Middle frontal gyrus (tissue), 1 donor: ENCODE results near the gene RNPEPL1.

ENCODE experiments used
- DNase-seq: peaks from one replicate; pipeline ENCODE4 v3.0.0-alpha.2; 2015; ENCODE audit warnings: low spot score; ENCODE audit errors: extremely low spot score

Gene RNPEPL1

DNA sequence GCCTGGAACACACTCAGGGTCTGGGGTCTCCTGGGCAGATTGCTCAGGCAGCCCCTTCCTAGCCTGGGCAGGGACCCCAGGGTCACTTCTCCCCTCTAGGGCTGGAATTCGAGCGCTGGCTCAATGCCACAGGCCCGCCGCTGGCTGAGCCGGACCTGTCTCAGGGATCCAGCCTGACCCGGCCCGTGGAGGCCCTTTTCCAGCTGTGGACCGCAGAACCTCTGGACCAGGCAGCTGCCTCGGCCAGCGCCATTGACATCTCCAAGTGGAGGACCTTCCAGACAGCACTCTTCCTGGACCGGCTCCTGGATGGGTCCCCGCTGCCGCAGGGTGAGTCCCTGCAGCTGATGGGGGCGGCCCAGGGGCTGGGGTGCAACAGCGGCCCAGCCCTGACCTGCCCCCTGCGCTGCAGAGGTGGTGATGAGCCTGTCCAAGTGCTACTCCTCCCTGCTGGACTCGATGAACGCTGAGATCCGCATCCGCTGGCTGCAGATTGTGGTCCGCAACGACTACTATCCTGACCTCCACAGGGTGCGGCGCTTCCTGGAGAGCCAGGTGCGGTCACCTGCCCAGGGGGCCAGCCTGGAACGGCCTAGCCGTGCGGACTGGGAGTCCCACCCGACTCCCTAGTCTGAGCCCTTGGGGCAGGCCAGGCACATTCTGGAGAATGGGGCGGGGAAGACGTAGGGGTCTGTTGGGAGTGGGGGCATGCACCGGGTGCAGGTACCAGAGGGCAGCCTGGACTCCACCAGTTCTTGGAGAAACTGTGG, 8.3 kb downstream of the RNPEPL1 start:
- no peak for DNase-seq

DNA sequence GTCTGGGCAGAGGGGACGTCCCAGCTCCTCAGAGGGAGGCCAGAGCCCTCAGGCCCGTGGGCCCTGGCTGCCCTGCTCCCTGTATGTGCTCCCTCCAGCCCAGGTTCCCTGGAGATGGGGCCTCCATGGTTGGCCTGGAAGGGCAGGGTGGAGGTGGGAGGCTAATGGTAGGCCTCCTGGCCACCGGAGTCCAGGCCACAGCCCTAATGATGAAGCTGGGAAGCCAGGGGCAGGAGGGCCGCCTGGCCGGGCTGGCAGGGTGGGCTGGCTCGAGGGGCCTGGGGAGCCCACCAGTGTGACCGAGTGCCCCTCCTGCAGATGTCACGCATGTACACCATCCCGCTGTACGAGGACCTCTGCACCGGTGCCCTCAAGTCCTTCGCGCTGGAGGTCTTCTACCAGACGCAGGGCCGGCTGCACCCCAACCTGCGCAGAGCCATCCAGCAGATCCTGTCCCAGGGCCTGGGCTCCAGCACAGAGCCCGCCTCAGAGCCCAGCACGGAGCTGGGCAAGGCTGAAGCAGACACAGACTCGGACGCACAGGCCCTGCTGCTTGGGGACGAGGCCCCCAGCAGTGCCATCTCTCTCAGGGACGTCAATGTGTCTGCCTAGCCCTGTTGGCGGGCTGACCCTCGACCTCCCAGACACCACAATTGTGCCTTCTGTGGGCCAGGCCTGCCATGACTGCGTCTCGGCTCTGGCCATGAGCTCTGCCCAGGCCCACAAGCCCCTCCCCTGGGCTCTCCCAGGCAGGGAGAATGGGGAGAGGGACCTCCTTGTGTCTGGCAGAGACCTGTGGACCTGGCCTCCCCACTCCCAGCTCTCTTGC, 9.2 kb downstream of the RNPEPL1 start:
- DNase-seq: no peak

DNA sequence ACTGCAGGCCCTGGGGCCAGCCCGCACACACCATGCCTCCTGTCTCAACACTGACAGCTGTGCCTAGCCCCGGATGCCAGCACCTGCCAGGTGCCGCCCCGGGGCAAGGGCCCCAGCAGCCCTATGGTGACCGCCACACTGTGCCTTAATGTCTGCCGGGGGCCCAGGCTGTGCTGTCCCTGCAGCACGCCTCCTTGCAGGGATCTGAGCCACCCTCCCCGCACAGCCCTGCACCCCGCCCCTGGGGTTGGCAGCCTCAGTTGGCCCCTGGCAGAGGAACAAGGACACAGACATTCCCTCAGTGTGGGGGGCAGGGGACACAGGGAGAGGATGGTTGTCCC, 9.8 kb downstream of the RNPEPL1 start:
- no peak for DNase-seq

- no peak for DNase-seq
These were observed 10.2 kb downstream of the RNPEPL1 start for GRCh38 chr2:240578488-240578887.

DNA sequence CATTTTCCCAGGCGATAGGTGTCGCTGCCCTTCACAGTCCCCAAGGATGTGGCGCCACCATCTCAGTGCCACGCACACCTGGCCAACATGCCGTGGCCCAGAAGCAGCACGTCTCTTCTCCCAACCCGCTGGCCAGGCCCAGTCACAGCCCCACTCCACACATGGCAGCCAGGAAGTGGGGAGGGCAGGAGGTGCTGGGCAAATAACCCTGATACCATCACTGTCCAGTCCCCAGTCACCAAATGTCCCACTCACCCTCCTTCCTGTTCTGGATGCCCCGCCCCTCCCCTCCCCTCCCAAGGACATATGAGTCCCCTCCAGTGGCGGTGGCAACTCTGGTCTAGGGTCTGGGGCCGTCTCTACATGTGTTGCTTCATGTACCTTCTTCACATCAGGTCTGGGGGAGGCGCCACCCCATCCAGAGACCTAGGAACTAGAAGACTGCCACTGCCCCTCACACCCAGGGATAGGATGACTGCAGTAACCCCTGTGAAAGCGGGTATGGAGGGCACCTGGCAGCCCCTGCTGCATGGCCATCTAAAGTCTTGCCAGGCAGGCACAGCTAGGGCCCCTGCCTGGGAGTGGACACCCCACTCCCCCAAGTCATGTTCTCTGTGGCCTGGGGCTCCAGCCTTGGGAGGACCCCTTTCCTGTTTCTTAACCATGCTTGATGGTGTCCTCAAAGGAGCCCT, 10.9 kb downstream of the RNPEPL1 start:
- DNase-seq: no peak

DNA sequence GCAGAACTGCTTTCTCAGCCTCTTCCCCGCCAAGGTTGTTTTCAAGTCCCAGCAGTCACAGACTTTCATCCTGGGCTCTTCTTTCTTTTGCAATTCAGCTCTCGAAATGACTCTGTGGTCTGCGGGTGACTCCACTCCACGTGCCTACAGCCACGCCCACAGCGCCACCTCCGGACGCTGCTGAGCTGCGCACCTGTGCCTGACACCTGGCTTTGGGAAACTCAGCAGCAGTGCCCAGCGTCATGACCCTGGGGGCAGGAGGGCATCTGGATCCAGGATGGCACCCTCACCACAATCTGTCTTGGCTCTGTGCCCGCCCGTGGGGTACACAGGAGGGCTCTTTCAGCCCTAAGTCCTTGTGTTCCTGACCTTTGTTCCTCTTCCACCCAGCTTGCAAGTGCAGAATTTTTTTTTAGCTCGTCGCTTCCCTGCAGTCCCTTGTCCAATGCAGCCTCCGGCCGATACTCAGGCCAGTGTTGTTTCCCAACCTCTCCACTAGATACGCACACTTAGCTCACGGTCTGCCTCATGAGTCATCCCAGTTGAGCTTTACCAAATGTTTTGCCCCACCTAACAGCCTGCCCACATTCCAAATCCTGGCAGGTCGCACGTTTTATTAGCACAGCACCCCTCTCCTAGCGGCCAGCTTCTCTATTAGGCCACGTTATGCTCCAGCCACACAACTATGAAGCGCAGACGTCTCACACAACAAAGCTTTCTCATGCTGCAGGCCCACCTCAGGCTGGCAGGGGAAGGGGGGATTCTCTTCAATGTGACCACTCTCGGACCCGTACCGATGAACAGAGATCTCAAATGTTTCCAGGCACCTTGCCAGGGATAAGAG, 11.7 kb downstream of the RNPEPL1 start:
- no peak for DNase-seq

DNA sequence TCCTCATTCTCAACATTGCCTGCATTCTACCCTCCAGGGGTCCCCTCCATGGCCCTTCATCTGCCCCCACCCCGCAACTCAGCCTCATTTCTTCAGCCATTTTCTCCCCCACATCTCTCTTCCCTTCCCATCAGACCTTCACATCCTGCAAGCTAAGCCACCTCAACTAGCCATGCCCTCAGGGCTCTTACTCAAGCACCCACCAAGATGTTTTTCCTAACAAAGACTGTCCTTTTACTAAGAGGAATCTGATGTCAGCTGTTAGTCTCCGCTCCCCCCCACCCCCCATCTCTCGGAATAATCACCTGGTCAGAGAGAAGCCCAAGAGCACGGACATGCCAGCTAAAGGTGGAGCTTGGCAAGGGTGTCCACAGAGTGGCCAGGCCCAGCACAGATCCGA, 13.5 kb downstream of the RNPEPL1 start:
- no peak for DNase-seq

DNA sequence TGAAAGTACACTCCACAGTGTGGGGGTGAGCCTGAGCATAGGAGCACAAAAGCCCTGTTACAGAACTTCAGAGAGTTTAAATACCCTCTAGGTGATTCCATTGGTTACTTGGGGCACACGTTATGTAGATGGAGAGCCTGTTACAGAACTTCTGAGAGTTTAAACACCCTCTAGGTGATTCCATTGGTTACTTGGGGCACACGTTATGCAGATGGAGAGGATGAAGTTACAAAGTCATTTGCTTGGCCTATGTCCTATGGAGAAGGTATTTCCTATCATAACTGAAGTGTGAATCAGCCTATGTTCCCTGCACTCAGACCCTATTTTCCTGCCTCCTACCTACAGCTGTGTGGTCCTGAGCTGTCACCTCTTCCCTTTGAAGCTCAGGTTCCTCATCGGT, 14.5 kb downstream of the RNPEPL1 start:
- no peak for DNase-seq

DNA sequence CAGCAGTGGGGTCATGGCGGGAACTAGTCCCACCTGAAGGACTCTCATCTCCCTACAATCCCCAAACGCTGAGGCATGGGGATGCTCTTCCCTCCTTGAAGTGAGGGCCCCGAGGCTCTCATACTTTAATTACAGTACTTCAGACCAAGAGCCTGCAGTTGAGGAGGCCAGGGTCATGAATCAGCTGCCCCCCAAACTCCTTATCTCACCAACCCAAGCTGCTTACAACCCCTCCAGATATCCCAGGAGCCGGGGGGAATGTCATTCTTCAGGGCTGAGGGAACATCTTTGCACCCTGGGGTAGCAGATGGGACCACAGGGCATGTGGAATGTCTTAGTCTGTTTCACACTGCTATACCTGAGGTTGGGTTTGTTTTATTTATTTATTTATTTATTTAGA, 15.5 kb downstream of the RNPEPL1 start:
- DNase-seq: no peak

DNA sequence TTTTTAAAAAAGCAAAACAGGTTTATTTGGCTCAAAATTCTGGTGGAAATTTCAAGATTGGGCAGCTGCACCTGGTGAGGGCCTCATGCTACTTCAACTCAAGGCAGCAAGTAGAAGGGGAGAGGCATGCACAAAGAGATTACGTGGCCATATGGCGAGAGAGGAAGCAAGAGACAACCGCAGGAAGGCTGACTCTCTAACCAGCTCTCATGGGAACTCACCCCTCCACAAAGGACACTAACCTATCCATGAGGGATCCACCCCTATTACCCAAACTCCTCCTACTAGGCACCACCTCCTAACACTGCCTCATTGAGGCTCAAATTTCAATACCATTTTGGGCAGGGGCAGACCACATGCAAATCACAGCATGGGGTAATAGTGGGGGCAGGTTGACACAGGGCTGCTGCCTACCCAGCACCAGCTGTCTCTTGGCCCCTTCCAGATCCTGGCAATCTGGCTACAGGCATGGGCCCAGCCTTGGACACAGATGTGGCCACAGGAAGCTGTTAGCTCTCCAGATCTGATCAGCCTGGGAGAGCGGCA, 16.3 kb downstream of the RNPEPL1 start:
- no peak for DNase-seq

- DNase-seq: no peak
These were observed 16.8 kb downstream of the RNPEPL1 start for GRCh38 chr2:240585101-240585500.

DNA sequence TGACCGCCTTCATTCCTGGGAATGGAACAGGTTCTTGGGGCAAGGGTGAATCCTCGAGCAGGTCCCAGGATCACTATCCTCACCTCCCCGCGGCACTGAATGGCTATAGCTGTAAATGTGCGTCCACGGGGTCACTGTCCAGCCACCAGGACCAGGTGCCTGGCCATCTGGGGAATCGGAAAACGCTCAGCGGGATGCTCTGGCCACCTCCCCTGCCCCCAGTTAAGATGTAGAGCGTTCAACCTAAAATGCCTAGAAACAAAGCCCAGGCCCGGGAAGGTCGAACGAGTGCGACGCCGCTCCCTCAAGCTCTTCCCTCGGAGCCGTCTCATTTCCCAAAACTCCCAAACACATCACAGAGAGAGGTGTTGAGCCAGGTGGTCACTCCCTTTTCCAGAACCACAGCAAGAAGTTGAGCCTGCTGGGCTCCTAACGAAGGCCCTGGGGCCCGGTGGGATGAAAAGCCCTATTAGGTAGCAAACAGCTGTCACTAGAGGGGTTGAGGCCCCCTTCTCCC, 17.5 kb downstream of the RNPEPL1 start:
- no peak for DNase-seq

DNA sequence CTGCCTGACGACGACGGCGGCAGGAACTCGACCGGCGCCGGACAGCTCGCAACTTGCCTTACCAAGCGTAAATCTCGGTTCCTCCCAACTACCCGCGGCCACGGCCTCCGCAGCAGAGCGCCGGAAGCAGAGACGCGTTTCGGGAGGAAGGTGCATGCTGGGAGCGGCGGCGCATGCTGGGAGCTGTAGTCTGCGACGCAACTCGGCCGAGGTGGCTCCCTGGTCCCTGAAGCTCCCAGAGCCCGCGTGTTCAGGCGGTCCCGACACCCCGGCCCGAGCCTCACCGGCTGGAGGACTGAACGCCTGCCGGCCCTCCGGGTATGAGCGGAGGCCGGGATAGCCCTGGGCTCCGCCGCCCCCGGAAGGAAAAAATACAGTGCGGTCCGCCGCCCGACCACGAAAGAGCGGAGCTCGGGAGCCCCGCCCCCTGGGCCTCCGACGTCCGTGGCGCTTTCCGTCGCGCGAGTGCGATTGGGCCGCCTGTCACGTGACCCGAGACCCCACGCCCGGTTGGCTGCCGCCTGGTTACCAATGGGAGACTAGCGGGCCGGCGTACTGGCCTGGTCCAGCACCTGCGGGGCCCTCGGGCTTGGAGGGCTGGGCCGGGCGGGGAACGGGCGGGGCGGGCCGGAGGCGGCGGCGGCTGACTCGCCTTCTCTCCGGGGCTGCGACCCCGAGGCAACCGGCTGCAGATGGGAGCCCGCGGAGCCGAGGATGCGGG, 18.1 kb downstream of the RNPEPL1 start, which contains the start of gene CAPN10:
CAPN10 (plus strand) TSS at position 537 of the 721 bp plus-strand sequence; CDS start at position 715, 178 bp downstream.
- peak; percentile 98 for DNase-seq

GRCh38 chr2:240586919-240587800, 18.9 kb downstream of the RNPEPL1 start:
- DNase-seq: no peak

DNA sequence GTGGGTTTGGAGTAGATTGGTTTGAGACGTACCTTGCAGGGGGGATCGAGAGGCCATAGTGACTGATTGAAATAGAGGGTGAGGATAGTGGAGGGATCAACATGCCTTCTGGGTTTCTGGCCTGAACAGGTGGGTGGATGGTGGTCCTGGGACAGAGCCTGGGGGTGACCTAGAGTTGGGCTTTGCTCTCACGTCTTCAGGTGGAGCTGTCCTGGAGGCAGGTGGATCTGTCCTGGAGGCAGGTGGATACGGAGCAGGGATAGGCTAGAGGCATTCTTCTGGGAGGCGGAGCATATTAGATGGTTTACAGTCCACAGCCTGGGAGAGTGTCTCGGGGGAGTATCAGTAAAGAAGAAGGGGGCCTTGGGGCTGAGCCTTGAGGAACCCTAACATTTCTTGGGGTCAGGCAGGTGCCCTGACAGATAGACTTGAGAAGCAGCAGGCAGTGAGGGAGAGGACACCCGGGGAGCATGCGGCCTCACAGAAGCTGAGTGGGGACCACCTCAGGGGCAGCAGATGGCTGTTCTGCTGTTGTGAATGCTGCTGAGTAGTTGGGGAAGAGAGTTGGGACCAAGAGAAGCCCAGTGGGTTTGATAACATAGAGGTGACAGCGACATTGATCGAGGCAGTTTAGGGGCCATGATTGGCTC, 19.8 kb downstream of the RNPEPL1 start:
- DNase-seq: no peak

GRCh38 chr2:240588669-240589068, 20.4 kb downstream of the RNPEPL1 start:
- no peak for DNase-seq

DNA sequence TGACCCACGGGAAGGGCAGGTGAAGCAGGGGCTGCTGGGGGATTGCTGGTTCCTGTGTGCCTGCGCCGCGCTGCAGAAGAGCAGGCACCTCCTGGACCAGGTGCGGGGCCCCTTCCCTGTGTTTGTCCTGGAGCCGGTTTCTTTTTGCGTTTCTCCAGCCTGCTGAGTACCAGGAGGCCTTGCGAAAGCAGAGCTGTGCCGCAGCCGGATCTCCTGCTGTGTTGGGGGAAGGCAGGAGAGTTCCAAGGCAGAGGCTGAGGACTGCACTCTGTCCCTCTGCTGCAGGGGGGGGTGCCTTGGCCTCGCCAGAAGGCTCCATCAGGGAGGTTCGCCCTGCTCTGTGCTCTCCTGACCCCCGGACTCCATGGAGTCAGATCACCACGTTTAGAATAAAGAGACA, 21.1 kb downstream of the RNPEPL1 start:
- no peak for DNase-seq

GRCh38 chr2:240589850-240590525, 21.7 kb downstream of the RNPEPL1 start:
- no peak for DNase-seq
